ENCODE measurements around the gene RADX.

DNA sequence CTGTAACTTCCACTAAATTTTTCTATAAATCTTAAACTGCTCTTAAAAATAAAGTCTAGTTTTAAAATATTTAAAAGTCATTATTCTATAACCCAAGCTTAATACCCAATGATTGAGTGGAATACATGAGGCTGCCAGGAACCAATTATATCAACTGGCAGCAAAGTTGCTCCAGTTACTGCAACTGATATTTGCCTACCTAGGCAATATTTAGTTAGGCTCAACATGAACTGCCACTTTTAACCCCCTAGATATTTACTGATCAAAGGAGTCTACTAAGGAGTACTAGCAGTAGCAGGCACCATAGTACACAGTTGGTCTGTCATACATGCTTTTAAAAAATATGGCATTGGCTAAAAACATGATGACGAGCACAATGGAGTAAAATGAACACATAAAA is 29.9 kb upstream of the RADX start:
- TF ChIP-seq, protein P1, sequence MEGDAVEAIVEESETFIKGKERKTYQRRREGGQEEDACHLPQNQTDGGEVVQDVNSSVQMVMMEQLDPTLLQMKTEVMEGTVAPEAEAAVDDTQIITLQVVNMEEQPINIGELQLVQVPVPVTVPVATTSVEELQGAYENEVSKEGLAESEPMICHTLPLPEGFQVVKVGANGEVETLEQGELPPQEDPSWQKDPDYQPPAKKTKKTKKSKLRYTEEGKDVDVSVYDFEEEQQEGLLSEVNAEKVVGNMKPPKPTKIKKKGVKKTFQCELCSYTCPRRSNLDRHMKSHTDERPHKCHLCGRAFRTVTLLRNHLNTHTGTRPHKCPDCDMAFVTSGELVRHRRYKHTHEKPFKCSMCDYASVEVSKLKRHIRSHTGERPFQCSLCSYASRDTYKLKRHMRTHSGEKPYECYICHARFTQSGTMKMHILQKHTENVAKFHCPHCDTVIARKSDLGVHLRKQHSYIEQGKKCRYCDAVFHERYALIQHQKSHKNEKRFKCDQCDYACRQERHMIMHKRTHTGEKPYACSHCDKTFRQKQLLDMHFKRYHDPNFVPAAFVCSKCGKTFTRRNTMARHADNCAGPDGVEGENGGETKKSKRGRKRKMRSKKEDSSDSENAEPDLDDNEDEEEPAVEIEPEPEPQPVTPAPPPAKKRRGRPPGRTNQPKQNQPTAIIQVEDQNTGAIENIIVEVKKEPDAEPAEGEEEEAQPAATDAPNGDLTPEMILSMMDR (IDR thresholded peaks at IDR 0.05): no peak
- TF ChIP-seq EP300 (IDR thresholded peaks at IDR 0.05): no peak
- TF ChIP-seq POLR2A (IDR thresholded peaks at IDR 0.05): no peak

Data from suprapubic skin (tissue), 3 donors.